NCI-H2171 (cell line): Measurements from ENCODE around the gene LIN7B.
"Not testable (repeated sequence)": the region's sequence is repeated elsewhere in the genome, so short reads cannot be mapped to it uniquely, and the experiment has no call there.

Source experiments
- DNase-seq: peaks from one replicate; lab custom pipeline; 2025; lab: John Stamatoyannopoulos, UW

LIN7B gene

DNA sequence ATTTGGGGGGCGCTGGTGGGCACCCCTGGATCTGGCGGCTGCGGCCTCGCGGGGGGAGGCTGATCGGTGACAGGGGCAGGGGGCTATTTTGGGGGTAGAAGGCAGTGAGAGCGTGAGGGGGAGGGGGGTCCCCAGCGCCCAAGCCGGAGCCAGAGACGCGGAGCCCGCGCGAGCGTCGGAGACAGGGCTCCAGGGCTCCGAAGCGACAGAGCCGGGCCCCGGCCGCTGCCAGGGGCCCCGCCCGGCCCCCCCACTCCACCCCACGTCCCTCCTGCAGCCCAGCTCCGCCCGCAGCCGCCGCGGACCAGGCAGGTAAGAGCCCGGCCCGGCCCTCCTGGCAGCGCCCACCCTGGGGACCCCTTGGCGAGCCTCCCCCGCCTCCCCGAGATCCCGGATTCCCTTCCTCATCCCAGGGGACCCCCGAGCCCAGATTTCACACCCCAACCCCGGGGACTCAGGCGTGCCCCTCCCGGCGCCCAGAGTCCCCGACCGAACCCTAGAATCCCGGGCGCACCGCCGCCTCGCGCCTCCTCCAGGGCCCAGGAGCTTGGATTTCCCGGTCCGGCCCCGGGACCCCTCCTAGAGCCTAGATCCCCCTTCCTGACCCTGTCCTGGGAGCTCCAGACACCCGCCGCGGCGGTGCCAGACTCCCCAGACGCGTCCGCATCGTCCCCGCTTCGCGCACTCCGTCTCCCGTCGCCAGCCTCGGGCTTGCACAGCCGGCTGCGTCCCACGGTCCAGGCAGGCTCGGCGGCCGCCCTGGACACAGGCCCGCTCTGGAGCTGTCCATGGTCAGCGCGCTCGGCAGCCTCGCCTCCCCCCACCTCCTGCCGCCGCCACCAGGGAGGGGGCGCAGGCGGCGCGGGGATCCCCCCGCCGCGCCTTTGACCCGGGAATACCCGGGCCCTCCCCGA, 5.5 kb downstream of the LIN7B start, which contains the start of gene PPFIA3:
TSS of gene PPFIA3 (plus strand) at position 134 of the 914 bp plus-strand sequence. CDS start 8,330 bp downstream, outside the sequence.
- no peak for DNase-seq

- DNase-seq, result no peak
Measured at GRCh38 chr19:49120325-49120683, 6.1 kb downstream of the LIN7B start.

GRCh38 chr19:49120868-49121267, 6.7 kb downstream of the LIN7B start:
- DNase-seq, result no peak

DNA sequence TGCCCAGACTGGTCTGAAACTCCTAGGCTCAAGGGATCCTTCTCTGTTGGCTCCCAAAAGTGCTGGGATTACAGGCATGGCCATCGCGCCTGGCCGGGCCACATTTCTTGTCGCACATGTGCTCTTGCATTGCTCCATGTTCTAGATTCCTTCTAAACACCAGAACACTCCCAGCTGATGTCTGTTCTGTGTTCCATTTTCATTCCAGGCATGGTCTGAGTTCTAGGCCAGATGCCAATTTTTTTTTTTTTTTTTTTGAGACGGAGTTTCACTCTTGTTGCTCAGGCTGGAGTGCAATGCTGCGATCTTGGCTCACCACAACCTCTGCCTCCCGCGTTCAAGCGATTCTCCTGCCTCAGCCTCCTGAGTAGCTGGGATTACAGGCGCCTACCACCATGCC, 7.7 kb downstream of the LIN7B start:
- not testable (repeated sequence) for DNase-seq

GRCh38 chr19:49123285-49123684, 9.1 kb downstream of the LIN7B start:
- DNase-seq, result not testable (repeated sequence)

GRCh38 chr19:49125025-49125731, 11.0 kb downstream of the LIN7B start:
- DNase-seq, result no peak

DNA sequence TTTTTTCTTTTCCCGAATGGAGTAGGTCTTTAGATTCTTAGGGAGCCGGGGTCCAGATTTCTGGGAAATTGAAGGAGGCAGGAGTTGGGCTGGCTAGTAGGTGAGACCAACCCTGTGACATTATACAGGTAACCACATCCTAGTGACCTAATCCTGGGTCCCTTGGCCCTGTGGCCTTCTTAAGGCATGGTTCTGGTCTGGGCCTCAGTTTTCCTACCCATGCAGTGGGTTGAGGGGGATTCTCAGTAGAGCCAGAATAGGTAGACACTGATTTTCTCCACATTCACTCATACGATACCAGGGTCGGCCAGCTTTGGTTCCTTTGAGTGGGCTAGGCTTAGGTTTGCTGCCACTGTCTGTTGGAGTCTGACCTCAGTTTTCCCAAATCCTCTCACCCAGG, 12.4 kb downstream of the LIN7B start:
- no peak for DNase-seq

GRCh38 chr19:49127225-49127624, 13.1 kb downstream of the LIN7B start:
- not testable (repeated sequence) for DNase-seq

DNA sequence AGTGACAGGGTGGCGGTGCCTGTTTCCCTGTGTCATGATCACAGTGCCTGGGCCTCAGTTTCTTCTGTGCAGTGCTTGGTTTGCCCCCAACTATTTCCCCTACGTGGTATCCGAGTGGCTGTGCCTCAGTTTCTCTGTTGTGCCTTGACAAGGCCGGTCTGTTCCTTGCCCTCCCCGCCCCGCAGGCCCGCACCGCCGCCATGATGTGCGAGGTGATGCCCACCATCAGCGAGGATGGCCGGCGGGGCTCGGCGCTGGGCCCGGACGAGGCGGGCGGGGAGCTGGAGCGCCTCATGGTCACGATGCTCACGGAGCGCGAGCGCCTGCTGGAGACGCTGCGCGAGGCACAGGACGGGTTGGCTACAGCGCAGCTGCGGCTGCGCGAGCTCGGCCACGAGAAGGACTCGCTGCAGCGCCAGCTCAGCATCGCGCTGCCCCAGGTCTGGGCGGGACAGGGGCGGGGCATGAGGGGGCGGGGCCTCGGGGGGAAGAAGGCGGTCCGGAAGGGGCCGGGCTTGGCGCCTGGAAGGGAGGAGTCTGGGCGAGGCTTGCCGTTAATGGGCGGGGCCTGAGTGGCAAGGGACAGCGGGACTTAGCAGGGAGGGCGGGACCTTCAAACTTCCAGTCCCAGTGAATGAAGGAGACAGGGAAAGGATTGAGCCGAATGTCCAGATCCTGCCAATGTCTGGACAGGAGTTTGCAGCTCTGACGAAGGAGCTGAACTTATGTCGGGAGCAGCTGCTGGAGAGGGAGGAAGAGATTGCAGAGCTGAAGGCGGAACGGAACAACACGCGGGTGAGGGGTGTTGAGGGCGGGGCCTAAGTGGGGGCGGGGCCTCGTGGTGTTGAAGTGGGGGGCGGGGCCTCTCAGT, 13.7 kb downstream of the LIN7B start:
- DNase-seq, result peak; percentile 91

DNA sequence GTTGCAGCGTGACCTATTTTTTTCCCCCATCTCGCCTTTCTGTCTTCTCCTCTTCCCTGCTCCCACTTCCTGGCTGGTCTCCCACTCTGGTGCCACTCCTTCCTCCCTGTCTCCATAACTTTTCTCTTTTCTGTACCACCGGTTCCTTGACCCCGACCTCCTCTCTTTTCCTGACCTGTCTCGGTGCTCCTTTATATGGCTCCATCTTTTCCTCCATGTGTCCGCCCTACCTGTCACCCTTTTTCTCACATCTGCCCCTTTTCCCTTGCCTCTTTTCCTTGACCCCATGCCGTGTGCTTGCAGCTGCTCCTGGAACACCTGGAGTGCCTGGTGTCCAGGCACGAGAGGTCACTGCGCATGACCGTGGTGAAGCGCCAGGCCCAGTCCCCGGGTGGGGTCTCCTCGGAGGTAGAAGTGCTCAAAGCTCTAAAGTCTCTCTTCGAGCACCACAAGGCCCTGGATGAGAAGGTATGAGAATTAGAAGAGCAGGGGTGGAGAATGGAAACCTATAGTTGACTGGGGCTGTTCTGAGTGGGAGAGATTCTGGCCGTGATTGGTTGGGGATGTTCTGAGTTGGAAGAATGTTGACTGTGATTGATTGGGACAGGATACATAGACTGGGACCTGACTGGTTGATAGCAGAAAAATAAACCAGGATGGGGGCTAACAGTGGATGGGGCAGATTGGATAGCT, 14.5 kb downstream of the LIN7B start:
- DNase-seq, result no peak

GRCh38 chr19:49129238-49129583, 15.0 kb downstream of the LIN7B start:
- no peak for DNase-seq

DNA sequence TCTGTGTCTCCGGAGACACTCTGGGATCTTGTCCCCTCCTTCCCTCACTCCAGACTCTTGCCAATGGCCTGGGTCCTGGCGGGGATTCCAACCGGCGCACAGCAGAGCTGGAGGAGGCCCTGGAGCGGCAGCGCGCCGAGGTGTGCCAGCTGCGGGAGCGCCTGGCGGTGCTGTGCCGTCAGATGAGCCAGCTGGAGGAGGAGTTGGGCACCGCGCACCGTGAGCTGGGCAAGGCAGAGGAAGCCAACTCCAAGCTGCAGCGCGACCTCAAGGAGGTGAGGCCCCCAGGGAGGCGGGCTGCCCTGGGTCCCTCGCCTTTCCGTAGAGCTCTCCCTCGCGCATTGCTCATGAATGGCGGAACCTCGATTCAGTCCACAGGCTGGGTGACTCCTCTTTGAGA, 16.2 kb downstream of the LIN7B start:
- no peak for DNase-seq

- no peak for DNase-seq
Measured at GRCh38 chr19:49132974-49133609, 18.9 kb downstream of the LIN7B start.

DNA sequence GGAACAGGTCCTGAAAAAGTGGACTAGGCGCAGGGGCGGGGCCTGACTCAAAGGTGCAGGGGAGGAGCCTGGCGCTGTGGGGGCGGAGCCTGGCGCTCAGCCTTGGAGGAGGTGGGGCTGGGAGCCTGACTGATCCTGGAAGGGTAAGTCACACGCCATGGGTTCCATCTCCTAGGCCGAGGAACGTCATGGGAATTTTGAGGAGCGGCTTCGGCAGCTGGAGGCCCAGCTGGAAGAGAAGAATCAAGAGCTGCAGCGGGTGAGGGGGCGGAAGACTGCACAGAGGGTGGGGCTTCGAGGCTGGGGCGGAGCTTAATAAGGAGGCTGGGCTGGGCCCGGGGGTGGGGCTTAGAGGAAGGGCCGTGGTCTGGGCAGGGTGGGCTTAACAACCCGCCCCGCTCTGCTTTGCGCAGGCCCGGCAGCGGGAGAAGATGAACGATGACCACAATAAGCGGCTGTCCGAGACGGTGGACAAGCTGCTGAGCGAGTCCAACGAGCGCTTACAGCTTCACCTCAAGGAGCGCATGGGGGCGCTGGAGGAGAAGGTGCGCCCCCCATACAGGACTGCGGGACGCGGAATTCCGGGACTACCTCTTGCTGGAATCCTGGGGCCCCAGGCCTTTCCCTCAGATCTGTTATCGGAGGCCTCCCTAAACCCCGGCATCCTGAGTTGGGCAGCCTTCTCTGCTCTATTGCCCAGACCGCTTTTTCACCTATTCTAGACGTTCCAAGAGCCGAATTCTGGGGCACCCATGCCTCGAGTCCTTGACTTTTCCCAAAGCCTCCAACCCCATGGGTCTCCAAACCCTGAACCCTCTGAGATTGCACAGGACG, 19.7 kb downstream of the LIN7B start:
- DNase-seq, result no peak

DNA sequence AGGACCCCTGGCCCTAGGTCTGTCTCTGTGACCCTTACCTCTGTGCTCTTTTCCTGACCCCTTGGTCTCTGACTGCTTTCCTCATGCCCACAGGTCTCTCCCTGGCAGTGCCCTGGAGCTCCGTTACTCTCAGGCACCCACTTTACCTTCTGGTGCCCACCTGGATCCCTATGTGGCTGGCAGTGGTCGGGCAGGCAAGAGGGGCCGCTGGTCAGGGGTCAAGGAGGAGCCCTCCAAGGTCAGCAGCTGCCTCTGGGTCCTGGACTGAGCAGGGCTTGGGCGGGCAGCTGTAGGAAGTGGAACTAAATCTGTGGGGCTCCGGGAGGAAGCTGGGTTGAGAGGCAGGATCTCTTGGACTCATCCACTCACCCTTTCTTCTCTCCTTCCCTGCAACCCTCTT, 21.5 kb downstream of the LIN7B start:
- DNase-seq, result no peak

- no peak for DNase-seq
Measured at GRCh38 chr19:49136771-49137171, 22.6 kb downstream of the LIN7B start.

- no peak for DNase-seq
Measured at GRCh38 chr19:49140951-49141350, 26.8 kb downstream of the LIN7B start.

DNA sequence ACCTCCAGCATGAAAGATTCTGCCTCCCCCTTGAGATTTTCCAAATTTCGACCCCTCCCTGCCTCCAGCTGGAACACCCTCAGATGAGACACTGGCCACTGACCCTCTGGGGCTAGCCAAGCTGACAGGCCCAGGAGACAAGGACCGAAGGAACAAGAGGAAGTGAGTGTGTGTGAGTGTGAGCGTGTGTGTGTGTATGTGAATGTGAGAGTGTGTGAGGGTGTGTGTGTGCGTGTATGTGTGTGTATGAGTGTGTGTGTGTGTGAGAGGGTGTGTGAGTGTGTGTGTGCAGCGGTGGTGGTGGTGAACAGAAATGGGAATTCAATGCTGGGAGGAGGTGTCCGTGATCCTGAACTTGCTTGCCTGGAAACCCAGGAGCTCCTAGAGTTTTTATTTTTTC, 27.2 kb downstream of the LIN7B start:
- no peak for DNase-seq

DNA sequence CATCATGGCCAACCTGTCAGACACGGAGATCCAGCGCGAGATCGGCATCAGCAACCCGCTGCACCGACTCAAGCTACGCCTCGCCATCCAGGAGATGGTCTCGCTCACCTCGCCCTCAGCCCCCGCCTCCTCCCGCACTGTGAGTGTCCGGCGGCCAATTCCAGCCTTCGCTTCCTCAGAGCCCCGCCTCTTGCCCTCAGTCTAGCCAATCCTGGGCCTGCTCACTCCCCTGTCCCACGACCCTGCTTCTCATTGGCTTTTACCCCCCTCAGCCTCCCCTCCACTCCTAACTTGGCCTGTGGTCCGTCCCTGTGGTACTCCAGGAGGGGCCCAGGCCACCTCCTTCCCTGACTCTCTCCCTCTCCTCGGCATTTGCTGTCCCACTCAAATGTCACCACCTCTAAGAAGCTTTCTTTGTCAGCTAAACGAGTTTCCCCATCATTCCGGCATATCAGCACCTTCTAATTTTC, 28.7 kb downstream of the LIN7B start:
- peak; percentile 41 for DNase-seq
